Upper lobe of left lung (tissue), 4 donors: ENCODE measurements around the gene POTEF.
"Not testable (repeated sequence)": the region's sequence is repeated elsewhere in the genome, so short reads cannot be mapped to it uniquely, and the experiment has no call there.

Experiments used
- CTCF ChIP-seq, 6 experiments: fragments of 450-650 bp in 4 of 6; fragments of 200-600 bp in 2 of 6; sonication (generic) in 2 of 6; IDR thresholded peaks; one replicate each; pipeline ENCODE4 v1.5.1; 2016 to 2019; ENCODE audit warnings: antibody characterized with exemption in 6 of 6
- POLR2A ChIP-seq, 4 donors: fragments of 450-650 bp; IDR thresholded peaks; one replicate each; pipeline ENCODE4 v1.5.1; 2016 to 2017; ENCODE audit warnings: antibody characterized with exemption in 4 of 4, mild to moderate bottlenecking in 2 of 4
- POLR2AphosphoS5 ChIP-seq, 2 donors: sonication (generic); formaldehyde crosslinking; IDR thresholded peaks; one replicate each; pipeline ENCODE4 v1.5.1; 2017; ENCODE audit warnings: antibody characterized with exemption in 2 of 2

DNA sequence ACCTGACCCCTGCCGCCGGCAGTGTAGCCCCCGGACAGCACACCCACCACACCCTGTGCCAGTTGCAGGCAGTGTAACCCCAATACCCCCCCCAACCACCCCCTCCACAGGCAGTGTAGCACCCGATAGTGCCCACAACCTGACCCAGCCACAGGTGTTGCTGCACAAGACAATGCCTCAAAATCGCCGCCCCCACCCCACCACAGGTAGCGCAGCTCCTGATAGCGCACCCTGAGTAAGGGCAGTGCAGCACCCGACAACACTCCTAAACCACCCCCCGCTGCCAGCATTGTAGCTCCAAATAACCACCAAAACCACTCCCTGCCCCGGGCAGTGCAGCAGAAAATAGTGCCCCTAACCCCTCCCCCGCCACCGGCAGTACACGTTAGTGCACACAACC is 558 bp downstream of the POTEF start:
- not testable (repeated sequence) for TF ChIP-seq POLR2A, CTCF, POLR2AphosphoS5 (IDR thresholded peaks at IDR 0.05)
